Body of pancreas (tissue), 4 donors: Measurements from ENCODE around the gene ATRIP.

Source experiments
- POLR2A ChIP-seq, 3 donors: fragments of 450-650 bp; IDR thresholded peaks; one replicate each; pipeline ENCODE4 v1.6.1; 2016; ENCODE audit warnings: antibody characterized with exemption in 3 of 3, mild to moderate bottlenecking in 2 of 3
- TF ChIP-seq, protein P1 (sequence below), 7 experiments: fragments of 450-650 bp in 4 of 7; fragments of 200-600 bp in 3 of 7; sonication (generic) in 3 of 7; IDR thresholded peaks; one replicate each; pipeline ENCODE4 v1.5.1; 2016 to 2019; ENCODE audit warnings: antibody characterized with exemption in 7 of 7

DNA sequence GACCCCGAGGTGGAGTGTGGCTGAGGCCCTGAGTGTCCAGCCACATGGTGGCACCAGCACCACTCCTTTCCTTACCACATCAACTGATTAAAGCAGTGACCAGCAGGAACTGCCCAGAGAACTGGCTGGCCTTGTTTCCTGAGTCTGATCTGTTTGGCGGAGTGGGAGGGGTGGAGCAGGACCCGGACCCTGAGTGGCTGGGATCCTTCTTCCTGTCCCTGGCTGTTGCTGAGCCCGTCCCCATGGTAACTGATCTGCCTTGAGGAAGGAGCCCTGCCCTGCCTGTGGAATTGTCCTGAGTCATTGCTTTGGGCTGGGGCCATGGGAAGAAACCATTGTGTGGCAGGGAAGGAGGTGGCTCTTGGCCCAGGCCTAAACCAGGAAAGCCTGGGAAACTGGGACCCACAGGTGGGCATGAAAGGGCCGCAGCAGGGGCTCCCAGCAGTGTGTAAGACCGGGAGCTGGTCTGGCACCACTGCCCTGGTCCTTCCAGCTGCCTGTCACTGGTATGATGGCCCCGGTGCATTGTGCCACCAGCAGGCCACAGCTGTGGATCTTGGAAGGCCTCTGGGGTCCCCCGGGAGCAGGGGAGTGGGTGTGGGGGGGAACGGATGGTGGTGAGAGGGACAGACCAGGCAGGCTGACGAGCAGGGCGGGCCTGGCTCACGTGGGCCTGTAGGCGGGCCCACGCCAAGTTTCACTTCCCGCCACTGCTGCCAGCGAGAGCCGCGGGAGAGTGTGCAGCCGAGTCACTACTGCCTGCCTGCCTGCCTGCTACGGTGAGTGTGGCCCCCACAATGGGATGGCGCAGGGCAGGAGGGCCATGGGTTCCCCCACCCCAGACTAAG is 19.2 kb downstream of the ATRIP start:
- TF ChIP-seq, protein P1, sequence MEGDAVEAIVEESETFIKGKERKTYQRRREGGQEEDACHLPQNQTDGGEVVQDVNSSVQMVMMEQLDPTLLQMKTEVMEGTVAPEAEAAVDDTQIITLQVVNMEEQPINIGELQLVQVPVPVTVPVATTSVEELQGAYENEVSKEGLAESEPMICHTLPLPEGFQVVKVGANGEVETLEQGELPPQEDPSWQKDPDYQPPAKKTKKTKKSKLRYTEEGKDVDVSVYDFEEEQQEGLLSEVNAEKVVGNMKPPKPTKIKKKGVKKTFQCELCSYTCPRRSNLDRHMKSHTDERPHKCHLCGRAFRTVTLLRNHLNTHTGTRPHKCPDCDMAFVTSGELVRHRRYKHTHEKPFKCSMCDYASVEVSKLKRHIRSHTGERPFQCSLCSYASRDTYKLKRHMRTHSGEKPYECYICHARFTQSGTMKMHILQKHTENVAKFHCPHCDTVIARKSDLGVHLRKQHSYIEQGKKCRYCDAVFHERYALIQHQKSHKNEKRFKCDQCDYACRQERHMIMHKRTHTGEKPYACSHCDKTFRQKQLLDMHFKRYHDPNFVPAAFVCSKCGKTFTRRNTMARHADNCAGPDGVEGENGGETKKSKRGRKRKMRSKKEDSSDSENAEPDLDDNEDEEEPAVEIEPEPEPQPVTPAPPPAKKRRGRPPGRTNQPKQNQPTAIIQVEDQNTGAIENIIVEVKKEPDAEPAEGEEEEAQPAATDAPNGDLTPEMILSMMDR (IDR thresholded peaks at IDR 0.05): peak; percentile 60 to 98 (median 95)
- peak; percentile 90 to 98 (median 96) for TF ChIP-seq POLR2A (IDR thresholded peaks at IDR 0.05)
